HG03066 (cell line): Measurements from ENCODE around the gene RPLP2.

Experiments
- ATAC-seq: cut with Tn5 transposase; IDR thresholded peaks from one replicate; pipeline ENCODE4 v1.9.1; 2021; ENCODE audit warnings: low read depth; ENCODE audit not compliant: unreplicated experiment

RPLP2 gene

GRCh38 chr11:809287-810039, at the start of gene RPLP2:
Gene RPLP2, plus strand, starts transcription at chr11:809967. Its CDS starts 268 bp downstream, at chr11:810235.
- ATAC-seq: peak; percentile 72

- no peak for ATAC-seq
These were observed 49.5 kb upstream of the RPLP2 start for GRCh38 chr11:760236-760635.

- ATAC-seq: no peak
These were observed 48.1 kb upstream of the RPLP2 start for GRCh38 chr11:761526-762108.

- ATAC-seq: no peak
These were observed 47.2 kb upstream of the RPLP2 start for GRCh38 chr11:762421-763072.

DNA sequence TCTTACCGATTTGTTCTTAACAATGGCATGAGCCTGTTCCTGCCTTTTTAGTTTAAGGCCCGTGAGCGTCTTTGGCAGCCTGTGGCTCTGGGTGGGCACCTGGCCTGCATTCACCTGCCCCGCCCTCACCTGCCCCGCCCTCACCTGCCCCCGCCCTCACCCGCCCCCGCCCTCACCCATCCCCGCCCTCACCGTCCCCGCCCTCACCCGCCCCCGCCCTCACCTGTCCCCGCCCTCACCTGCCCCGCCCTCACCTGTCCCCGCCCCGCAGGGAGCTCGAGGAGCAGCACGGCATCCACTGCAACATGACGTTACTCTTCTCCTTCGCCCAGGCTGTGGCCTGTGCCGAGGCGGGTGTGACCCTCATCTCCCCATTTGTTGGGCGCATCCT, 46.7 kb upstream of the RPLP2 start:
- ATAC-seq: no peak

- ATAC-seq: no peak
These were observed 46.0 kb upstream of the RPLP2 start for GRCh38 chr11:763549-764321.

DNA sequence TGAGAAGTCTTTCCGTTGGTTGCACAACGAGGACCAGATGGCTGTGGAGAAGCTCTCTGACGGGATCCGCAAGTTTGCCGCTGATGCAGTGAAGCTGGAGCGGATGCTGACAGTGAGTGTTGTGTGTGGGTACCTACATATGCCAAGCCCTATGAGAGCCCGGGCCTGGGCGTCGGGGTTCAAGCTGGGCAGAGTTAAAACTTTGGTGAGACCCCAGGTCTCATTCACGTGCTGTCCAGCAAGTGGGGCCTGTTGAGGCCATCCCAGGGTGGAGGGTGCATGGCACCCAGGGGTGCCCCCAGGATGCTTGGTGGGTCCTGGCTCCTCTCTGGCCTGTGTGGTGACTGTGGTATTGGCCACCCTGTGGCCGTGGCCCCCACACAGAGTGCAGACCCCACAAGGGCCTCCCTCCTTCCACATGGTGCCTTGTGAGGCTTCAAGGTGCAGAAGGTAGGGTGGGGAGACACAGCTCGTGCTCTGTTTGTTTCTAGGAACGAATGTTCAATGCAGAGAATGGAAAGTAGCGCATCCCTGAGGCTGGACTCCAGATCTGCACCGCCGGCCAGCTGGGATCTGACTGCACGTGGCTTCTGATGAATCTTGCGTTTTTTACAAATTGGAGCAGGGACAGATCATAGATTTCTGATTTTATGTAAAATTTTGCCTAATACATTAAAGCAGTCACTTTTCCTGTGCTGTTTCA, 45.3 kb upstream of the RPLP2 start:
- ATAC-seq: no peak

DNA sequence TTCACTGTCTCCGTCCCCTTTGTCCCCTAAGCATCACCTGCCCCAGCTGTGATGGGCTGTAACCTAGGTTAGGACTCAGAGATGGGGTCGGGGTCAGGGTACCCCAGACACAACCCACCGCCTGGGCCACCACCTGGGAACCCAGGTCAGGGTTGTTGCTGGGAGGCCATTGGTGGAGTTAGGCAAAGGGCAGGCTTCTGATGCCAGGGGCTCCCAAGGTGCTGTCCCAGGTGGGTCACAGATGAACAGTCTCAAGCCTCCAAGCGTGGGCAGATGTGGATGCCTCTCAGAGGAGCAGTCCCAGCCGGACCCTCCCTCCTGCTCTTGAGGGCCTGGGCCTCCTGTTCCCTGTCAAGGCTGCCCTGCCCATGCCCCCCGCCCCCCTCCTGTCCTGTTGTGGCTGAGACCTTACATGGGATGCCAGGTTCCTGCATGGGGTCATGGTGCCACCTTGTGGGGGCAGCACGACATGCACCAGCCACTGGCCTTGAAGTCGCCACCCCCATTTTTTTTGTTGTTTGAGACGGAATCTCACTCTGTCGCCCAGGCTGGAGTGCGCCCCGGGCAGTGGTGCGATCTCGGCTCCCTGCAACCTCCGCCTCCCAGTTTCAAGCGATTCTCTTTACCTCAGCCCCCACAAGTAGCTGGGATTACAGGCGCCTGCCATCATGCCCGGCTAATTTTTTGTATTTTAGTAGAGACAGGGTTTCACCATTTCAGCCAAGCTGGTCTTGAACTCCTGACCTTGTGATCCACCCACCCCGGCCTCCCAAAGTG, 44.6 kb upstream of the RPLP2 start:
- no peak for ATAC-seq

- no peak for ATAC-seq
These were observed 44.0 kb upstream of the RPLP2 start for GRCh38 chr11:765802-766091.

GRCh38 chr11:766106-766935, 43.4 kb upstream of the RPLP2 start:
- no peak for ATAC-seq

- ATAC-seq: no peak
These were observed 42.9 kb upstream of the RPLP2 start for GRCh38 chr11:766936-767210.

DNA sequence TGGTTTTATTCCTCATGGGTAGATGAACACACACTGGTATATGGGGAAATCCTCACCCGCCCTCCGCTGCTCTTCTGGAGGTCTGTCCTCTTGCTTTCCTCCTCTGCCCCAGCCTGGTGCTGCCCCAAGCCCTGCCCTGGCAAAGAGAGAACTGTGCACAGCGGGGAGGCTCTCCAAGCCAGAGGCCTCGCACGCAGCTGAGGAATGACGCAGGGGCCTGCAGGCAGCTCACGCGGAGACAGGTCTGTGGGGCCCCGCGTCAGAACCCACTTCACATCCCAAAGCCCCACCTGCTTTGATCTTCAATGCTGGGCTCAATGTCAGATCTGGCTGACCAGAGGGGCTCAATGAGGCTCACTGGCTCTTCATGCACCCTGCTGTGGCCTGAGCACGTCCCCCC, 42.5 kb upstream of the RPLP2 start:
- no peak for ATAC-seq

- no peak for ATAC-seq
These were observed 39.7 kb upstream of the RPLP2 start for GRCh38 chr11:769887-770641.

DNA sequence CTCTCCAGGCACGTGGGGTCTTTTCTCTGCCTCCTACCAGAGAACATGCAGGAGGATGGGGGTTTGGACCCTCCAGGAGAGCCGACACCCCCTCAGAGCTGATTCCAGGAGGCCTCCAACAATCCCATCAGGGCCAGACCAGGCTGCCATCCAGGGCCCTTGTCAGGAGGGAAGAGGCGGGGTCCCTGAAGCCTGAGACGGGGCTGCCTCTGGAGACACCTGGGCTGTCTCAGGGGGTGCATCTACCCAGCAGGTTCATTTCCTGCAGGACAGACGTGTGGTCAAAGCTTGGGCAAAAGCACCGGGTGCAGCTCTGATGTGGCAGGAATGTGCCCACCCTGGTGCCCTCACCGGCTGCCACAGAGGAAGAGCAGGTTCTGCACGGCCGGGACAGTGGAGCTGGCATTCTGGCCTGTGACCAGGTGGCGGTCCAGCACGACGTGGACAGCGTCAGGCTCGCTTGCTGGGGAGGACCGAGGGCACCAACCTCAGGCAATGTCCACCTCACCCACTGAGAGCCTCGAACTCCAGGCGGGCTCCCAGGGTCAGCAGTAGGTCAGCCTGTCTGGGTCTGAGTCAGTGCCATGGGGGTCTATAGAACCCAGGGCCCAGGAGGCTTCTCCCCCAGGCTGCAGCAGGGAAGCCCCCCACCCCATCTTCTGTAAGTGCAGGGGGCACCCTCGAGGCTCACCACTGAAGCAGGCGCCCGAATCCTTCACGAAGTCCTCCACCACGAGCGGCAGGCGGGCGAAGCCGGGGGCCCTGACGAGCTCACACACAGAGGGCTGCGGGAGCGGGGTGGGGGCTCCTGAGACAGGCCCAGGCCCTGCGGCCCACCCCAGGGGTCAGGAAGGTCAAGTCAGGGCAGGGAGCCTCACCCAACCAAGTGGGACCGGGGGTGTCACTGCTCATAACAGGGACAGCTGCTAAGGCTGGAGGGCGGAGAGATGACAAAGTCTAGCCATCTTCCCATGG, 38.8 kb upstream of the RPLP2 start:
- no peak for ATAC-seq

GRCh38 chr11:771617-772204, 38.1 kb upstream of the RPLP2 start:
- no peak for ATAC-seq

- no peak for ATAC-seq
These were observed 37.1 kb upstream of the RPLP2 start for GRCh38 chr11:772429-773390.
